Raji (cell line): ENCODE measurements around the gene VPS25.

Source experiments
- POLR2A ChIP-seq: IDR thresholded peaks from 2 replicates; pipeline ENCODE4 v1.6.1; 2011; ENCODE audit warnings: low read depth, low read length, control low read depth; ENCODE audit not compliant: insufficient read depth

The VPS25 gene

GRCh38 chr17:42760652-42761581 lies 12.3 kb upstream of the VPS25 start, which contains the start of gene RAMP2:
Gene RAMP2 (plus strand): TSS chr17:42761227. CDS start chr17:42761262, 35 bp downstream.
- no peak for TF ChIP-seq POLR2A

GRCh38 chr17:42761638-42762037 lies 11.6 kb upstream of the VPS25 start:
- no peak for TF ChIP-seq POLR2A

- no peak for TF ChIP-seq POLR2A
Observed at GRCh38 chr17:42766124-42766523, 7.1 kb upstream of the VPS25 start.

GRCh38 chr17:42767512-42767911 lies 5.7 kb upstream of the VPS25 start:
- TF ChIP-seq POLR2A: no peak

- TF ChIP-seq POLR2A: no peak
Observed at GRCh38 chr17:42772945-42773289, 332 bp upstream of the VPS25 start.

- no peak for TF ChIP-seq POLR2A
Observed at GRCh38 chr17:42774066-42774745, 957 bp downstream of the VPS25 start.

GRCh38 chr17:42775534-42776098 lies 2.4 kb downstream of the VPS25 start:
- no peak for TF ChIP-seq POLR2A

GRCh38 chr17:42778570-42778969 lies 5.3 kb downstream of the VPS25 start:
- TF ChIP-seq POLR2A: no peak

GRCh38 chr17:42779304-42779935 lies 6.2 kb downstream of the VPS25 start:
- no peak for TF ChIP-seq POLR2A

- no peak for TF ChIP-seq POLR2A
Observed at GRCh38 chr17:42779936-42780850, 6.9 kb downstream of the VPS25 start, which contains the start of gene WNK4. Gene WNK4 (plus strand): TSS chr17:42780610. CDS start chr17:42780699, 89 bp downstream.

- TF ChIP-seq POLR2A: no peak
Observed at GRCh38 chr17:42780851-42781638, 7.8 kb downstream of the VPS25 start.

- no peak for TF ChIP-seq POLR2A
Observed at GRCh38 chr17:42781639-42782165, 8.5 kb downstream of the VPS25 start.
